ENCODE measurements around the gene NELL1.

NELL1 gene

DNA sequence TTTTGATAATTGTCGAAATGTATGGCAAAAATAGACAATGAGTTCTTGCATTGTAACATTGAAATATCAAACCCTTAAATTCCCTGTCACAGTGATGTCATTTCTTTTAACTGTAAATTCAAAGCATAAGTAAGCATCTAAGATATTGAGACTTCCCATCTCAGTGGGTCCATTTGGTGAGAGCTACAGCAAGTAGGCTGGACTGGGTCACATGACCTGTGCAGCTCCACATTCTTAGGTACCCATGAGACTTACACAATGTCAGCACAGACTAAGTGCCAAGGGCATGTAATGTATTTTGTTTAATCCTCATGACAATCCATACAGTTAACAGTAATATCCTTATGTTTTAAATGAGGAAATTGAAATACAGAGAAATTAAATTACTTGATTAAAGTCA, 210.7 kb downstream of the NELL1 start:
- no peak for DNase-seq

DNA sequence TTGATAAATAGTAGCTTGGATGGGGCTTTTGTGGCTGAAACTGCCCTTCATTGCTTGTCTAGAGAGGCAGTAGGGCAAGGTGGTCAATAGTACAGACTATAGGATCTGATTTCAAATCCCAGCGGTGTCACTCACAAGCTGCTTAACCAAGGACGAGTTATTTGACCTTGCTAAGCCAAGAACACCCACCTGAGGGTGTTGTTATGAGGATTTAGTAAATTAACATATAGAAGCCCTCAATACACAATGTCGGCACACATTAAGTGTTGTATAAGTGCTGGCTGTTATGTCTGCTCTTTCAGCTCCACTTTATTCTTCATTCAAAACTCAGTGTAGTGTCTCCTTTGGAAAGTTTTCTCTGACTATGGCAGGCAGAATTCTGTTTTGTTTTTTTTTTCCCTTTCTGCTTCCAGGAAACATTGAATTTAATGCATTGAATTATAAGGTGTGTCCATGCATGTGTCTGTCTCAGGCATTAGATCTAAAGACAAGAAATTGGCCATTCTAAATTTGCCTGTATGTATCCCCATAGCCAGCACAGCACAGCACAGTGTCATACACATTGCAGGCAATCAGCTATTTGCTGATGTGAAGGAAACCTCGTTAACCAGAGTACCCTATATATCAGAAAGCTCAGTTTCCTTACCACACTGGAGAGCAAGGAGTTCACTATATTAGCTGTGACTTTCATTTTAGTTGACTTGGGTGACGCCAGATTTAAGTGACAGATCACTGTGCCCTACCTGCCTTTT, 212.1 kb downstream of the NELL1 start:
- no peak for DNase-seq

DNA sequence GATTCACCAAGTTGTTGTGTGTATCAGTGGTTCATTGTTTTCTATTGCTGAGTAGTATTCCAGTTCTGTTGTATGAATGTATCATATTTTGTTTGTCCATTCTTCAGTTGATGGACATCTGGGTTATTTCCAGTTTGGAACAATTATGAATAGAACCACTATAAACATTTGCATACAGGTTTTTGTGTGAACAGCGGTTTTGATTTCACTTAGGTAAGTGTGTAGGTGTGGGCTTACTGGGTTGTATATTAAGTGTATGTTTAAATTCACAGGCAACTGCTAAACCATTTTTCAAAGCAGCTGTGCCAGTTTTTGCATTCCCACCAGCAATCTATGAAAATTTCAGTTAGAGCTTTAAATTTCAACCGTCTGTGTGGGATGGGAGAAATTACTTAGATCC, 217.8 kb downstream of the NELL1 start:
- no peak for DNase-seq

DNA sequence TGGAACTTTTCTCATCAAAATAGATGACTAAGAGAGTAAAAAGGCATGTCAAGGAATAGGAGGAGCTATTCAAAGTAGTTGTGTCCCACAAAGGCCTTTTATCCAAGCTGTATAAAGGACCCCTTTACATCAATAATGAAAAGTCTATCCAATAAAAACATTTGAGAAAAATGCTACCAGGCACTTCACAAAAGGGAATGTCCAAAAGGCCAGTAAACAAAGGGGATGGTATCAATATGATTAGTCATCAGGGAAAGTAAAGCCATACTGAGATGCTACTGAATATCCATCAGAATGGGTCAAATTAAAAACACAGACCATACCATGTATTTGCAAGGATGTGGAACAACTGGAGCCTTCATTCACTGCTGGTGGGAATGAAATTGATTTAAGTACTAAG, 224.9 kb downstream of the NELL1 start:
- no peak for DNase-seq

DNA sequence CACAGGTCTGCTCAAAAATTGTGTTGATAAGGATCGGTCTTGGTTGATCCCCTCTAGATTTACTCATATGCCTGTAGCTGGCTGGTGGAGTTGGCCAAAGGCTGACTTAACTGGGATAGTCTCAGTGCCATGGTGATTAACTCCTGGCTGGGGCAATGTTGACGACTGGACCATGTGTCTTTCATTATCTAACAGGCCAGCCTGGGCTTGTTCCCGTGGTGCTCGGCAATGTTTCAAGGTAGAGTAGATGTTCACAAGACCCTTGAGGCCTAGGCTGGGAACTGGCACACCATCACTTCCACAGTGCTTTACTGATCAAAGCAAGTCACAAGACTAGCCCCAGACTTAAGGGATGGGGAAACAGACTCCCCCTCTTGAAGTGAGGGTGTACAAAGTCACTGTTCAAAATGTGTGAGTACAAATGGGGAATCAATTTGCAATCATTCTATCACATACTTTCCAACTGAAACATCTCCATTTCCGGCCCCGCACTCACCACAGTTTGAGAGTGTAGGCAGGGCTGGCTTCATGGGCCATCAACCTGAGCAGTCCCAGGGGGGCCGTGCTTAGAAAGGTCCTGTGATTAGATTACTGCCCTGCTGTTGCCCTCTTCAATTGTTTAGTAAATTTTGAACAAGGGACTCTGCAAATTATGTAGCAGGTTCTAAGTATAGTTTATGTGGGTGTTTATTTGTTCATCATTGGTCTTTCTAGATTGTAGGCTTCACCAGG, 240.8 kb downstream of the NELL1 start:
- DNase-seq: peak in 1 of 2 experiments; percentile 39

DNA sequence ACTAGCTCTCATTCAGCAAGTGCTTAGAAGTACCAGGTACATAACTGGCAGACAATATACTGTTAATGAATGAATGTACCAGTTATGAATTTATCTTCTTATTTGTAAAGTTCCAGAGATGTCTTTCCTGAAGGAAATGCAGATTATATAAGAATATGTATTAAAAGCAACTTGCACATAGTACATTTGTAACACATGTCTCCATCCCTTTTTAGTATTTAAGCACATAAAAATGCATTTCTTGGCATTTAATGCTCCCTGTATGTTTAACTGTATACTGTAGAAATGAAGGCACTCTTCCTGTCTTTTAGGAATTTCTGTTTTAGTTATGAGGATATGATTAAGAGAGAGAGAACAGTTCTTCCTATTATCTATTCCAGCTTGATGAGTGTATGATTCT, 241.3 kb downstream of the NELL1 start:
- no peak for DNase-seq

DNA sequence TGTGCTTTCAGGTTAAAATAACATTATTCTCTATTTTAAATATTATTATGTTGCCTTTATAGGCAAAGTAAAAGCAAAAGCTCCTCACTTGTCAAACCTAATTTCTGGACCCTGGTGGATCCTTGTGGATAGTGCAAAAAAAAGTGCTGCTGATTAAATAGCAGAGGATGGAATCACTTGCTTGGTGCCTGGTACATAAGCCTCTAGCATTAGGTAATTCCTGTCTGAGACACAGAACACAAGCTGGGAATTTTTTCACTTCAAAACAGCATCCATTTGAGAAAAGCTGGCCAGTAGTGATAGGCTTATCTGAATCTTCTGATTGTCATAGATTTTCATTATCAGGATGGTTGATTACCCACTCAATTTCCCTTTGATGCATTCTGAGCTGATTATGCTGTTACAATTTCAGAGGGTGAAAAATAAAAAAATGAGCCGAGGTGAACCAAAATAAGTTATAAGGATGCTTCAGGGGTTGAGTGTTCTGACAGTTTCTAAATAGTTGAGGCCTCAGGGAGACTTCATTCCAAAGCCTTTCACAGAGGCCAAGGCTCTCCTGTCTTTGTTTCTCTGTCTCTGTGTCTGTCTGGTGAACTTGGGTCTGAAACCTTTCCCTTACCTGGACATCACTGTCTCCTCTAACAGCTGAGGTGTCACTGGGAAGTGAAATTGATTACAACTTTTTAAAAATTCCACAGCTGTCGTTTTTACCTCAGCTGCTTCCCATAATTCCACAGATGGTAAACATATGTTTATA, 242.9 kb downstream of the NELL1 start:
- DNase-seq: no peak

DNA sequence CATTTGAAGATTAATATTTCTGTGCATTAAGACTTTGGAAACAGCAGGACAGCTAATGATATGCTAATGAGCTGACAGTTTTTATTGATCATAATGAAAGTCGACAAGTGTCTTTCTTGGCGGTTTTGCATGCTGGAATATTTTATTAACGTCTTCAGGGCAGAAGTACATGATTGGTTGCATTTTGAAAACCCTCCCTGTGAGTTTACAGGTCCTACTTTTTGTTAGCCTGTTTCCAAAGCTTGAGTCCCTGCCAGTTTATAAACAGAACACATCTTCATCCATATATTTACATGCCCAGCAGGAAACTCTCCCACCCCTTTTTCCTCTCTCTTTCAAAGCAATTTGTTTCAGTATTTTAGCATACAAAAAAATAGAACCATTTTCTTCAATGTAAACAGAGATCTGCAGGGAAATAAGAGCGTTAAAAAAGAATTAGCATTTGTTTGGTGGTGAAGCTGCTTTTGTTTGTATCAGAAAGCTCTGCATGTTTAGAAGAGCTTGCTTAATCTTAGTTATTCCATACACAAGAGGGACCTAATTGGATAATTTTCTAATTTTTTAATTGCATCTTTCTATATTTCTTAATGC, 243.6 kb downstream of the NELL1 start:
- no peak for DNase-seq

DNA sequence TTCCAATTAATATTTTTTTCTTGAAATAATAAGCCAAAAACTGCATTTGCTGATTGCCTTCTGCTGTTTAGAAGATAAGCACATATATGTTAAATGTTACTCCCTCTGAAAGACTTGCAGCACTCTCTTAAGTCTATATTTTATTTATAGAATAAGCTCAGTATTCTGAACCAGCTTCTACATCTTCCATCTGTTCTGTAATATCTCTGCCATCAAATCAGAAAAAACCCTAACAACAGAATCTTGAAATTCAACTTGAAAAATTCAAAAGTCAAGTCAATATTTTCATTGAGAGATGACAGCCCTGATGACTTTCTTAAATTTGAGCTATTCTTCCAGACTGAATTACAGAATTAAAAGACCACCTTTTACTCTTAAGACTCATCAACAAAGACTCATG, 247.9 kb downstream of the NELL1 start:
- no peak for DNase-seq

DNA sequence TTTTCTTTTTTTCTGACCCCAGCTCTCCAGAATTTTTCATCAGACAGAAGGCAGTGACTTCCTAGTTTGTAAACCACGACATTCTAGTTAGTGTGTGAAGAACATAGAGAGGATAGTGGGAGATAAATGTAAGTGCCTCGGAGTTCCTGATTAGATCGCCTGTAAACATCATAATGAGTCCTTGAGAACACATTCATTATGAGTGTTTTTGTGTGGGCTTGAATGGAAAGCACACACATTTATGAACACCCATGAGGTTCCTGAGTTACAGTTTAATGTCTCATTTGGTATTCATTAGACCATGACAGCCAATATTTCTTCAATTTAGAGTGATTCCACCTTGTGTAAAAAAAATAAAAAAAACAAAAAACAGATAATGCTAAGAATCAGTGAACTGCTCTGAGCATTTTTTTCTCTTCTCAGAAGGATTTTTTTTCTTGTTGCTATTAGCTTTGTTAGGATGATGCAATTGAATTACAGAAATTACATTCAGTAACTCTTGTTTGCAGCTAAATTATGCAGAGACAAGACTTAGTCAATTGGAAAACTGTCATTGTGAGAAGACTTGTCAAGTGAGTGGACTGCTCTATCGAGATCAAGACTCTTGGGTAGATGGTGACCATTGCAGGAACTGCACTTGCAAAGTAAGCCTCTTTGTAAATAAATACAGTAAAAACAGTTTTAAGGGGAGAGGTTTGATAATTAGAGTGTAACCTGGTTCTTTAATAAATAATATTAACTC, 257.6 kb downstream of the NELL1 start:
- peak; percentile 48 to 83 for DNase-seq

DNA sequence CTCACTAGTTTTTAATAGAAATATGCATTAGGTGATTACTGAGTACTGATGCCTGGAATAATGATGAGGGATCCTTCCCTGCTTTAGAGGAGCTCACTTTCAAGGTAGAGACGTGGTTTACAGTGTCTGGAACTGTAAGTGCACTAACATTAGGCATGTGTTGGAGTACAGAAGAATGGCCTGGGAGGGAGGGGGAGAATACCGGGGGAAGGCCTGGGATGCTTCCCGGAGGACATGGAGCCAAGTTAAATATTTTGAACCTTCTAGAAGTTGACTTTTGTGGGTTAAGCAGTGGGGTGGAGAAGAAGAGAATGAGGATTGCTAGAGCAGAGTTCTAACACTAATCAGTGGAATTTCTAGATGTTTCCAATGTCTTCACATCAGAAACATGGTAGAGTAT, 261.6 kb downstream of the NELL1 start:
- DNase-seq: no peak

DNA sequence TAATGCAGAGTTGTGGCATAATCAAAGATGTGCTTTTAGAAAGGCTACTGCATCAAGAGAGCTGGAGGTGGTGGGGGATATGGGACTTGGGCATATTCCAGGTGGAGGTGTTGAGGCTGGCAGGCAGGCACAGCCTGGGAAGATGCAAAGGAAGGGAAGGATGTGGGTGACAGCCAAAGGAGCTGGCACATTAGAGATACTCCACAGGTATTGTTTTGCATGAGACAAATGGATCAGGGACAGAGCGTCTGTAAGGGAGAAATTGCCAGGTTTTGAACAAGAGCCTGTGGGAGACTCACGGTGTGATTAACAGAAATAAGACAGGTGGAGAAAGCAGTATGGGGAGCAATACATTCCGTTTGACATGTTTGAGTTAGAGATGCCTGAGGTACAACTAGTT, 263.7 kb downstream of the NELL1 start:
- DNase-seq: no peak

DNA sequence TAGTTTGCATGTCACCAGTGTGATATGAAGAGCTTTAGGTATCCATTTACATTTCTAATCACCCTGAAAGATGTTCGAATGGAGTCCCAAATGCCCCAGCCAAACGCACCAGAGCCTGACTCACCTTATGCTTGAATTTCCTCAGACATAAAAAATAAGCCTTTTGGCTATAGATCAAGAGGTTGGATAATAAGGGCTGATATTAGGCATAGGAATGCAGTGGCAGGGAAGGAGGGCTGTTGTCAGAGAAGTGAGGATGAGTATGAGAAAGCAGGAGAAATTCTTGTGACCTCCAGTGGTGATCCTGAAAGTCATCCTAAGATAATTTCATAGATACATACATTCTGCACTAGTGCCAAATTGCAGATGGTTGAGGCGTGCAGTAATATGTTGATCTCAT, 264.6 kb downstream of the NELL1 start:
- DNase-seq: no peak

DNA sequence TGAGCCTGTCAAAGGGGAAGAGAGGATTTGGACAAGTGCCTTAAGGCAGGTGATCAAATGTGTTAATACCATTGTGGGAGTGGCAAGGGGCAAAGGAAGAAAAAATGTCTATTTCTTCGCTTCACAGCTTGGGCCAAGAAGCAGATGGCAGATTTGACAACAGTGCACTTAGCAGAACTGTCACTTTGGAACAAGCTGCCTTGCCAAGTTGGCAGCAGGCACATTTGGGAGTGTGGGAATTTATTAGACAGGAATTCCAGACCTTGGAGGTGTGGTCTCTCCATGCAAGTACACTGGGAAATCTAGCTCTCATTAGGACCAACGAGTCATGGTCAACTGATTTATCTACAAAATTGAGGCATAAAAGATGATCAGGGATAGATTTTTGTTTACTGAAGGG, 265.1 kb downstream of the NELL1 start:
- DNase-seq: no peak

DNA sequence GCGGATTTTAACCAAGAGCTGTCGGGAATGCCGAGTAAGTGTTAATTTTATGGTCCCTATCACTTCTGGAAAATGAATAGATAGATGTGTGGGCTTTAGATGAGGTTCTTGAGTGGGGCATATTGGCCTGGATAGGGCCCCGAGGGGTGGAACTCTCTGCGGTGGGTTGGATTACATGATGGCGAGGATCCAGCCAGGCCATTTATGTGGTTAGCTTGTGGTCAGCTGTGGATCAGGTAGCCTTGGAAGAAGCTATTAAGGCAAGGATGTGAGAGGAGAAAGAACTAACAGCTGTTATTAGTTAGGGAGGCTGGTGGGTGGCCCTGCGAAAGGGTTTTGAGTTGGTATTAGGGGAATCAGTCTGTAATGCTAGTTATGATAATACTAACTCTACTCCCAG, 268.4 kb downstream of the NELL1 start:
- DNase-seq: no peak

DNA sequence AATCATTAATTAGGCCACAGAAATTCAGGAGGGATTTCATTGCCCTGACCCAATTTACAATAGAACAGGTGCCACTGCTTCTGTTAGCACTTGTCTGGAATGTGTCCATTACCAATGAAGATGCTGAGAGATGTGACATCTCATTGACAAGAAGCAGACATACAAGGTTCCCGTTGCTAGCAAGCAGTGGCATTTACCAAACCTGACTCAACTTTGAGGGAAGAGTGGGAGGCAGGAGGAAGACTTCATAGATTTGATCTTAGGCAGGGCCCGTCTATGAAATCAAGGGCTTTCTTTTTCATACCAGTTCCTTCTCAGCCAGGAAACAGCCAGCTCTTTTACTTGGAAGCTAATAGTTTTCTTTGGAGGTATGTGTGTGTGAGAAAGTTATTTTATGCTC, 280.2 kb downstream of the NELL1 start:
- no peak for DNase-seq

DNA sequence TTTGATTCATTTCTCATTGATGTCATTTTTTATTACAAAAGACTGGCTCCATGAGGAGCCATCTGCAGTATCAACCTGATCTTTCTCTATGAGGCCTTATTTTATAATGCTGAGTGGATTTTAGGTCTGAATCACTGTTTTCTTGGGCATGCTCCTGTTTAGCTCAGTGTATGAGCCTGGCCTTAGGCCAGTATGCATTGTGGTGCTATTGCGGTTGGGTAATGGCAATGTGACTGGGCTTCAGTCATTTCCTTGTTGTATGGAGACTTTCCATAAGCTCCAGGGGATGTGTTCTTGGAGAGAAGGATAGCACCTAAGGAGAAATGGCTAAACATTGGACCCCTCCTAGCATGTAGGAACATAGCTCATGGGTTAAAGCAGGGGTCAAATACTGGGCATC, 293.2 kb downstream of the NELL1 start:
- no peak for DNase-seq

DNA sequence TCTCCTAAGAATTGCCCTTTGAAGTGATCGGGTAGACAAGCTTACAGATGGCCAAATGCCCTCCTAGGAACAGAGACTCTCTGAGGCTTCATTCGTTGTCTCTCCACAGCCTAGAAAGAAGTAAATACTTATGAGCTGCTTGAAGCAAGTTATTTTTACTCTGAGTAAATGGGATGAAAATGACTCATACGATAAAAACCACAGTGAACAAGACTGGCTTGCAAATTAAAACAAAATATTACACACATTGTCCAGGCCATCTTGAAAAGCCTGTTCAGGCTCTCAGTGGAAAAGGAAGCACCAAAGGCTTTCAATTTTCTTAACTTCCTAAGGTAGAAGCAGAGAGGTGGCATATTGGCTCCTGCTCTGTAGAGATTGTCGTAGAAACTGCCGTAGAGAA, 294.2 kb downstream of the NELL1 start:
- no peak for DNase-seq

DNA sequence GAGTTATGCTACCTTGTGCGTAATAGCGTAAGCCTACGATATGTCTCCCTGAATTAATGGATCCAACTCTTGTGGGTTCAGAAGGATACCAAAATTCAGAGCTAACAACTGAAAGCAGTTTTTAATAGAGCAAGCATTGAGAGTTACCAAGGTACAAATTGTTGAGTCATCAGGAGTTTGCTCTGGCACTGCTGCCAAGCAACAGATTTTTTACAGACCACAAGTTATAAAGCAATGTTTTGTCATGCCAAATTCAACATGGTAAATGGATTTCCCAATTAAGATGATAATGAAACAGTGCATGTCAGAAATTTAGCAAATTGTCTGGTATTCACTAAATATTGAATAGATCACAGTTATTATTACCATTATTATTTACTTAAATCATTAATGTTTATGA, 295.6 kb downstream of the NELL1 start:
- DNase-seq: no peak

DNA sequence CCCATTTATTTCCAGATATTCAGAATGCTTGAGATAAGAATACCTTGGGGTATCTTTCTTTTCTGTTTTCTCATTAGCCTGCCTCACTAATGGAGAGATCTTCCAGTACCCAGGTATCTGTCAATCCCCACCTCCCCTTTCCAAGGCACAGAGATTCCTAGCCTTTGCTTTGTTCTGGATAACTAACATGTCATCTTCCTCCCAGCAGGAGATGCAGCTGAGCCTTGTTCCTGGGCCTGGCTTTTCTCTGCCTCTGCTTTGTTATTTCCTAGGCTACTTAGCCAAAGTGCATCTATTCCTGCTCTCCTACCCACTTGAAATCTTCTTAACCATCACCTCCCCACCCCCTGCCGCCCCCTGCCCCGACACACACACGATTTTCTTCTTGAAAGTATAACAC, 297.1 kb downstream of the NELL1 start:
- no peak for DNase-seq

DNA sequence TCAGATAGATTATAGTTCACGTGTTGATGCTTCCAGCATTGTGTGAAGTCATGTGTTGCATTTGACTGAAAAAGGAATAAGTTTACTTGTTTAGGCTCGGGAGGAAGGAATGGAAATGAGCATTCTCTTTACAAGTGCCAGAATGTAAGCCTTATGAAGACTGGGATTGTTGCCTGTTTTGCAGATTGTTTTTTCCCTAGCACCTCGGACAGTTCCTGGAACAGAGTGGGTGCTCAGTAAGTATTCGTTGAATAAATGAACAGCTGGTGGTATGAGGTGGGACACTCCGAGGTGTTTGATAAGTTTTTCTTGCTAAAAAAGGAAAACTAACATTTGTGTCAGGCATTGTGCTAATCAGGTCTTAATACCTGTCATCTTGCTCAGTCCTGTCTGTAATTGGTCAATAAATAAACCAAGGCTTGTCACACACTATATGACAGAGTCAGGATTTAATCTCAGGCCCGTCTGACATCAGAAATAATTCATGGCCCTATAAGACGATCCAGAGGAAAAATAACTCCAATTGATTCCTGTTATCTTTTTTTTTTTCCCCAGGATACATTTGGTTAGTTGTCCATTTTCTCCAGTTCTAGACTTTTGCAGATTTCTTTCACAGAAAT, 304.7 kb downstream of the NELL1 start:
- no peak for DNase-seq

DNA sequence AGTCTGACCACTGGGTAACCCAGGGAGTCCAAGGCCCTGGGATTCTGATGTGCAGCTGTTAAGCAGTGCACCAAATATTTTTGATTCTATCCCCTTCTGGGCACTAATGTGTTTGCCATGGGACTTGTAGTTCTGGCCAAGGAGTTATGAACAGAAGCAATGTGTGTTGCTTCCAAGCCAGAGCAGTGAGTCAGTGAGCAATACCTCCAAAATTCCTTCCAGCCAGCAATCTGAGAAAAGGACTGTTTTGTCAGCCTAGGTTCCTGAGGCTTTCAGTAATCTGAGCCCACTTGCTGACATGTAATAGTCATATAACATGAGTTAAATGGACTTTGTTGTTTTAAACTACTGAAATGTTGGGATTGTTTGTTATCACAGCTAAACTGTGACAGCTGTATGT, 311.4 kb downstream of the NELL1 start:
- DNase-seq: no peak
